ENCODE results near the gene ATP10B. TPM values are rescaled to one million over a fixed set of nuclear protein-coding genes. Genes with fewer than 3 reads are reported as not detected.
A peak's percentile ranks its signal among the peaks of the same experiment; 100 is the strongest.

ATP10B gene
- total RNA-seq, 2 donors from 2014 or later = 1.3 to 2.1 TPM

- Histone ChIP-seq H3K36me3 (replicated peaks in 1 of 2; ENCODE audit: insufficient read depth in 1 of 2, low read depth in 2 of 2) (no peaks in the 10 kb centered on the region), H3K4me1 (peaks cover 28% of the 10 kb centered on the region), H3K9me3 (no peaks in the 10 kb centered on the region), H3K27ac (no peak overlapping the region), H3K4me3 (no peak overlapping the region), H3K27me3 (no peaks in the 10 kb centered on the region)
- no peak for TF ChIP-seq POLR2A (IDR thresholded peaks at IDR 0.05)
- TF ChIP-seq CTCF (IDR thresholded peaks at IDR 0.05) = no peak
- DNase-seq = no peak
- ATAC-seq = no peak
- intact Hi-C loops (cut with DNase I) = no loop called here
- WGBS, 2 donors = 58 to 84% methylated on average over 1 of the region's 1 CpG
Measured at GRCh38 chr5:160660132-160660531, 191.9 kb downstream of the ATP10B start.

DNA sequence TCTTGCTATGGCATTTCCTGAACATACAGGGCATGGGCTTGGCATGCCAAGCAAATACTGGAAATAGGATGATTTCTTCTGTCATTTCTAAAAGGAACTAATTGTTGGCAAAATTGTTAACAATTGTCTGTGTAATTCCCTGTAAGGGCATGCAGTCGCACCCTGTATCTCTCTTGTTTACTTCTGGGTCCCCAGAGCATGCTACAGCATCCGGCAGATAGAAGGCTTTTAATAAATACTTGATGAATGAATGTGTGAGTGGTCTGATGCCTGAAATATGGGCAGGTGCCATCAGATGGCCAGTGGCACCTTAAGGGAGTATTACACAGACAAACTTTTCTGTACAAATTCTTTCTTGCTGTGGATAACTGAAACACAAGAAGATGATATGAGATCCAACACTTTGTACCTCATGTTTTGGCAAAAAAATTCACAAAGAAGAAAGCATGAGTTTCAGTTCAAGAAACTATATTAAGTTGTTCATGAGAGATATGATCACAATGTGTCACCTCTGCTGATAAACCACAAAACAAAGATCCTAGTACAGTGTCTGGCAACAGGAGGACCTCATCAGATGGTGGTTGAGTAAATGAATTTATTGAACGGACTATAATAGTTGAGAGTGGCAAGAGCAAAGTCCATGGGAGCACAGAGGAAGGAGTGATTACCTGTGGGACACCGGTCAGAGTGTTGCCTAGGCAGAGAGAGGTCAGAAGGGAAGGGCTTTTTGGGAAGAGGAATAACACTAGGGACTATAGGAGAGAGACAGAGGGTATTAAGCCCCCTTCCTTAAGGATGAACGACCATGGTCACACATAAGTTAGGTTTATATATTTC is 194.2 kb downstream of the ATP10B start:
- intact Hi-C loops (cut with DNase I) = no loop called here
- 52 to 54% methylated on average over 5 of the region's 5 CpGs for WGBS, 2 donors

DNA sequence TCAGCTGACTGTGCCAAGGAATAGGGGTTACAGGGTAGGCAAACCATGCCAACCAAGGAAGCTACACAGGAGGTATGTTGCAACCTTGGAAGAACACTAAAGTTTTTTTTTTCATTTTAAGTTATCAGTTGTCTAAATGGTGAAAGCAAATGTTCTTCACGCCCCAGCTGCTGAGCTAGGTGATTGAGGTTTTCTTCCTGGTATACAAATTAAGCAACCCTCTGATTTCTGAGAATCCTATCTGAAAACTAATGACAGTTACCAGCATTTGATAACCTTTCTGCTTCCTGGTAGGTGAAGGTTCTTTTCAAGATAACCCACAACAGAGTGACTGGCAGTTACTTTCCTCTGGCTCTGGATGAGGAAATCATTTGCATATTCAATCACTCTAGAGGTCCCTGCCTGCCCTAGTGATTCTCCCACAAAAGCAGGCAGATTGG is 194.9 kb downstream of the ATP10B start:
- Histone ChIP-seq H3K9me3 (no peaks in the 10 kb centered on the region), H3K27ac (peak overlapping the region in 2 of 4 donors; percentile 26 to 58)

More for the DNA sequence above, 194.2 kb downstream of the ATP10B start:
- no peak overlapping the region for H3K4me3 ChIP-seq
- TF ChIP-seq POLR2A (IDR thresholded peaks at IDR 0.05) (no peak), CTCF (IDR thresholded peaks at IDR 0.05) (no peak)
- ATAC-seq = peak; percentile 33
- H3K36me3 ChIP-seq (replicated peaks in 1 of 2; ENCODE audit: insufficient read depth in 1 of 2, low read depth in 2 of 2) = no peaks in the 10 kb centered on the region
- H3K4me1 ChIP-seq = peaks cover 28% of the 10 kb centered on the region
- peak overlapping the region in 1 of 4 donors; percentile 58 for H3K27ac ChIP-seq
- DNase-seq = no peak
- no peaks in the 10 kb centered on the region for H3K9me3 ChIP-seq
- H3K27me3 ChIP-seq = no peaks in the 10 kb centered on the region

DNA sequence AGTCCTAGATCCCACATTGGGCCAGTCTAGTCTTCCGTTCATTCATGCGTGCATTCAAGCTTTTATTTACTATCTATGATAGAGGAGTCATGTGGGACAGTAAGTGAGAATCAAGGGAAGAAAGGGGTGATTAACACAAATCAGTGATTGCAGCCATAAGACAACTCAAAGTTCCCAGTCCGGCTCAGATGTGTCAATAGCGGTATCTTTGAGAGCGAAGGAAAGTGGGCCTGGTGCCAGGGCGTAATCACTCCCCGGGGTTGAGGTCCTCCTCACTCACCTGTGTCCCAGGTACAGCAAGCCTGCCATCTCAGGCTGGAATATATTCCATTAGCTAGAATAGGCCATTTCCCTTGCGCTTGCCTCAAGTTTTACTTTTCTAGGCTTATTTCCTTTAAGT is 196.3 kb downstream of the ATP10B start:
- intact Hi-C loops (cut with DNase I) = no loop called here
- no peak for TF ChIP-seq POLR2A (IDR thresholded peaks at IDR 0.05)
- TF ChIP-seq CTCF (IDR thresholded peaks at IDR 0.05) = no peak
- no peak overlapping the region for H3K4me3 ChIP-seq
- ATAC-seq (no peak), DNase-seq (peak; percentile 12 to 47 (median 29))
- no peaks in the 10 kb centered on the region for H3K36me3 ChIP-seq (replicated peaks in 1 of 2; ENCODE audit: insufficient read depth in 1 of 2, low read depth in 2 of 2)
- no peak overlapping the region for H3K27ac ChIP-seq
- H3K4me1 ChIP-seq = peaks cover 42% of the 10 kb centered on the region
- H3K27me3 ChIP-seq = no peaks in the 10 kb centered on the region
- H3K9me3 ChIP-seq = no peaks in the 10 kb centered on the region
- 48 to 56% methylated on average over 8 of the region's 8 CpGs for WGBS, 2 donors

More for the DNA sequence above, 194.9 kb downstream of the ATP10B start:
- Histone ChIP-seq H3K27me3 (no peaks in the 10 kb centered on the region), H3K4me3 (no peak overlapping the region), H3K36me3 (replicated peaks in 1 of 2; ENCODE audit: insufficient read depth in 1 of 2, low read depth in 2 of 2) (no peaks in the 10 kb centered on the region), H3K4me1 (peaks cover 30% of the 10 kb centered on the region)
- intact Hi-C loops (cut with DNase I) = no loop called here
- DNase-seq = peak in 1 of 4 donors; percentile 41
- ATAC-seq = peak; percentile 80
- WGBS, 2 donors = 28 to 33% methylated on average over 1 of the region's 1 CpG
- TF ChIP-seq POLR2A (IDR thresholded peaks at IDR 0.05) (no peak), CTCF (IDR thresholded peaks at IDR 0.05) (no peak)
